ENCODE measurements around the gene NECTIN2. TPM values are rescaled to one million over a fixed set of nuclear protein-coding genes. Genes with fewer than 3 reads are reported as not detected.

Gene NECTIN2
- total RNA-seq, 2 experiments from 2014 or later, result not detected

DNA sequence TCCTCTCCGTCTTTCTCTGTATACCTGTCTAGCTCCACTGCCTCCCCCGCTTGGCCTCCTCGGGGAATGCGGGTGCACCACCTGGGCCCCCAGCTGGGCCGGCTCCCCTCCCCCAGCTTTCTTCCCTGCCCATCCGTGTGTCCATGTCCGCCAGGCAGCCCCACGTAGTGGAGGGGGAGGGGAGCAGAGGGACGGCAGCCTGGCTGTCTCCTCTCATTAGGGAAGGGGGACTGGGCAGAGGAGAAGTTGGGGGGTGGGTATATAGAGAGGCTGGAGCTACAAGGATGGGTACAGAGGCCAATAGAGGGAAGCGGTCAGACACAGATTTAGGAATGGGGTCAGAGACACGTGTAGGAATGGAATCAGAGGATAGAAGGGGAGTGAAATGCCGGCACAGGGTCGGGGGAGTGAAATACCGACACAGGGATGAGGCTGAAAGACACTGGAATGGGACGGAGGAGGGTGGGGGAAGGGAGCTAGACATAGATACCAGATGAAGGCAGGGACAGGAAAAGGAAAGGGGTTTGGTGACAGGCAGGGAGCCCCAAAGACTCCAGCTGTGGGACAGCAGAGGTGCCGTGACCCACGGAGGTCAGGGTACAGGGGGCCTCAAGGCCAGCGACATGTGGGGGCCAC lies 2.8 kb downstream of the NECTIN2 start:
- TF ChIP-seq, protein P1, sequence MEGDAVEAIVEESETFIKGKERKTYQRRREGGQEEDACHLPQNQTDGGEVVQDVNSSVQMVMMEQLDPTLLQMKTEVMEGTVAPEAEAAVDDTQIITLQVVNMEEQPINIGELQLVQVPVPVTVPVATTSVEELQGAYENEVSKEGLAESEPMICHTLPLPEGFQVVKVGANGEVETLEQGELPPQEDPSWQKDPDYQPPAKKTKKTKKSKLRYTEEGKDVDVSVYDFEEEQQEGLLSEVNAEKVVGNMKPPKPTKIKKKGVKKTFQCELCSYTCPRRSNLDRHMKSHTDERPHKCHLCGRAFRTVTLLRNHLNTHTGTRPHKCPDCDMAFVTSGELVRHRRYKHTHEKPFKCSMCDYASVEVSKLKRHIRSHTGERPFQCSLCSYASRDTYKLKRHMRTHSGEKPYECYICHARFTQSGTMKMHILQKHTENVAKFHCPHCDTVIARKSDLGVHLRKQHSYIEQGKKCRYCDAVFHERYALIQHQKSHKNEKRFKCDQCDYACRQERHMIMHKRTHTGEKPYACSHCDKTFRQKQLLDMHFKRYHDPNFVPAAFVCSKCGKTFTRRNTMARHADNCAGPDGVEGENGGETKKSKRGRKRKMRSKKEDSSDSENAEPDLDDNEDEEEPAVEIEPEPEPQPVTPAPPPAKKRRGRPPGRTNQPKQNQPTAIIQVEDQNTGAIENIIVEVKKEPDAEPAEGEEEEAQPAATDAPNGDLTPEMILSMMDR (conservative IDR thresholded peaks at IDR 0.05; ENCODE audit: low read length), result no peak
- no peak for TF ChIP-seq EZH2phosphoT487 (IDR thresholded peaks at IDR 0.05; ENCODE audit: borderline replicate concordance, low read depth, low read length)
- Histone ChIP-seq H3K27ac (ENCODE audit: low read depth, low read length, poor library complexity, severe bottlenecking) (no peak overlapping the region), H3K4me3 (ENCODE audit: low read depth, low read length, poor library complexity, severe bottlenecking) (no peak overlapping the region), H4K20me1 (ENCODE audit: insufficient read depth, low read length) (no peaks in the 10 kb centered on the region), H2AFZ (ENCODE audit: low read length) (no peak overlapping the region), H3K36me3 (ENCODE audit: insufficient read depth, low read length) (no peaks in the 10 kb centered on the region), H3K79me2 (ENCODE audit: insufficient read depth, low read depth, low read length) (no peaks in the 10 kb centered on the region), H3K9me3 (ENCODE audit: low read length) (no peaks in the 10 kb centered on the region), H3K4me1 (ENCODE audit: insufficient read depth, low read length, poor library complexity, severe bottlenecking) (peaks cover 16% of the 10 kb centered on the region), H3K9me2 (ENCODE audit: insufficient read depth, low read length) (no peaks in the 10 kb centered on the region), H3K4me2 (ENCODE audit: low read length) (no peak overlapping the region)
- POLR2A ChIA-PET, result interaction anchor here (0.7 kb wide), 2 partner anchors 25 to 863 kb away, joined by 3 read pairs; no protein-coding TSS in a partner anchor
- no TSS peak for BruUV-seq (replicated peaks)
- intact Hi-C loops (cut with micrococcal nuclease; ENCODE audit: unreplicated experiment), result no loop called here
- no peak for DNase-seq (ENCODE audit: low spot score)
- CTCF ChIA-PET (ENCODE audit: unreplicated experiment), result no interaction called here

DNA sequence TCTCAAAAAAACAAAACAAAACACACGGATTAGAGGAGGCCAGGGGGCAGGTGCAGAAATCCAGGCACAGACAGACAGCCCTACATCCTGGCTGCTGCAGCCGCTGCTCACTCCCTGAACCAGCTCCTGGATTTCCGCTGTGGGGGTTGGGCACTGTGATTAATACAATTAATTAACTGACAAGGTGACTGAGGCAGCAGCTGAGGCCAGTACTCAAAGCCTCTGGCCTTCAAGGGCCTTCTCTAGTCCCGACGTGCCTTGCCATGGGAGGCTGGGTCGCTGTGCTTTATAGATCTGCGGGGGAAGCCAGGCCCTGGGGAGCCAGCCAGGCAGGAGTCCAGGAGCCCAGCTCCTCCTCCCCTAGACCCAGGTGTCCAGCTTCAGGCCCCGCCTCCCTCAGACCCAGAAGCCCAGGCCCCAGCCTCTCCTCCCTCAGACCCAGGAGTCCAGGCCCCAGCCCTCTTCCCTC lies 4.6 kb downstream of the NECTIN2 start:
- no peaks in the 10 kb centered on the region for H3K79me2 ChIP-seq (ENCODE audit: insufficient read depth, low read depth, low read length)
- no peak overlapping the region for H3K4me3 ChIP-seq (ENCODE audit: low read depth, low read length, poor library complexity, severe bottlenecking)
- H3K9me2 ChIP-seq (ENCODE audit: insufficient read depth, low read length), result no peaks in the 10 kb centered on the region
- H3K4me1 ChIP-seq (ENCODE audit: insufficient read depth, low read length, poor library complexity, severe bottlenecking), result peaks cover 5% of the 10 kb centered on the region
- no peaks in the 10 kb centered on the region for H4K20me1 ChIP-seq (ENCODE audit: insufficient read depth, low read length)
- BruUV-seq (replicated peaks), result no TSS peak
- no peaks in the 10 kb centered on the region for H3K36me3 ChIP-seq (ENCODE audit: insufficient read depth, low read length)
- no peak overlapping the region for H2AFZ ChIP-seq (ENCODE audit: low read length)
- intact Hi-C loops (cut with micrococcal nuclease; ENCODE audit: unreplicated experiment), result no loop called here
- H3K9me3 ChIP-seq (ENCODE audit: low read length), result no peaks in the 10 kb centered on the region
- H3K27ac ChIP-seq (ENCODE audit: low read depth, low read length, poor library complexity, severe bottlenecking), result no peak overlapping the region
- no peak overlapping the region for H3K4me2 ChIP-seq (ENCODE audit: low read length)
- no peak for DNase-seq (ENCODE audit: low spot score)
- ChIA-PET CTCF (ENCODE audit: unreplicated experiment) (interaction anchor here (0.6 kb wide), 1 partner anchor 138 kb away, joined by 8 read pairs; no protein-coding TSS in a partner anchor), POLR2A (no interaction called here)
- TF ChIP-seq, protein P1 (conservative IDR thresholded peaks at IDR 0.05; ENCODE audit: low read length), result no peak
- no peak for TF ChIP-seq EZH2phosphoT487 (IDR thresholded peaks at IDR 0.05; ENCODE audit: borderline replicate concordance, low read depth, low read length)

DNA sequence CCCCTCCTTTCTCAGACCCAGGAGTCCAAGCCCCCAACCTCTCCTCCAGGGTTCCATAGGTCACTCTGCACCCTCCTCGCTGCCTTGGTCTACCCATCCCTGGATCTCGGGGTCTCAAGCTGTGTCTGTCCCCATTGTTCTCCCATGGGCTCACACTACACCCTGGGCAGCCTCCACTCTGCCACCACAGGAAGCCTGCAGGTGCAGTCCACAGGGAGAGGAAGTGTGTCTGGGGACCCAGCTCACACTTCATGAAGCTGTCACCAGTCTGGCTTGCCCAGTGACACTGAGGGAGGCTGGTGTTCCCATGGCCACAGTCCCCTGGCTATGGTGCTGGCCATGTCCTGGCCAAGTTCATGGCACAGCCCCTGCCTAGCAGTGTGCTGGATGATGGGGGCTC lies 5.3 kb downstream of the NECTIN2 start:
- Histone ChIP-seq H3K4me2 (ENCODE audit: low read length) (no peak overlapping the region), H3K9me3 (ENCODE audit: low read length) (no peaks in the 10 kb centered on the region), H2AFZ (ENCODE audit: low read length) (no peak overlapping the region), H3K9me2 (ENCODE audit: insufficient read depth, low read length) (no peaks in the 10 kb centered on the region), H3K27ac (ENCODE audit: low read depth, low read length, poor library complexity, severe bottlenecking) (no peak overlapping the region), H3K36me3 (ENCODE audit: insufficient read depth, low read length) (no peaks in the 10 kb centered on the region), H3K4me3 (ENCODE audit: low read depth, low read length, poor library complexity, severe bottlenecking) (no peak overlapping the region), H4K20me1 (ENCODE audit: insufficient read depth, low read length) (no peaks in the 10 kb centered on the region), H3K4me1 (ENCODE audit: insufficient read depth, low read length, poor library complexity, severe bottlenecking) (peaks cover 5% of the 10 kb centered on the region), H3K79me2 (ENCODE audit: insufficient read depth, low read depth, low read length) (no peaks in the 10 kb centered on the region)
- no TSS peak for BruUV-seq (replicated peaks)
- DNase-seq (ENCODE audit: low spot score), result peak; percentile 38
- intact Hi-C loops (cut with micrococcal nuclease; ENCODE audit: unreplicated experiment), result no loop called here
- CTCF ChIA-PET (ENCODE audit: unreplicated experiment), result no interaction called here
- TF ChIP-seq, protein P1 (conservative IDR thresholded peaks at IDR 0.05; ENCODE audit: low read length), result no peak
- TF ChIP-seq EZH2phosphoT487 (IDR thresholded peaks at IDR 0.05; ENCODE audit: borderline replicate concordance, low read depth, low read length), result no peak
- POLR2A ChIA-PET, result interaction anchor here (0.5 kb wide), 1 partner anchor 14 kb away, joined by 3 read pairs; no protein-coding TSS in a partner anchor
